BLaER1 treated with 17β-estradiol and CSF1 and Interleukin-3, amounts not matched to agents 10 nM and 100 nM (cell line): ENCODE results near the gene ZNF644.

ENCODE experiments used
- H3K27ac ChIP-seq, 11 experiments: shearing (Covaris generic); formaldehyde crosslinking; 2 replicates each; pipeline ENCODE4 v1.8.1; 2022
- H3K27me3 ChIP-seq, 11 experiments: shearing (Covaris generic); formaldehyde crosslinking; 2 replicates each; pipeline ENCODE4 v1.8.1; 2022
- H3K36me3 ChIP-seq, 11 experiments: shearing (Covaris generic); formaldehyde crosslinking; 2 replicates each; pipeline ENCODE4 v1.8.1; 2022
- H3K4me1 ChIP-seq, 10 experiments: shearing (Covaris generic); formaldehyde crosslinking; 2 replicates each; pipeline ENCODE4 v1.8.1; 2022
- H3K4me2 ChIP-seq, 11 experiments: shearing (Covaris generic); formaldehyde crosslinking; 2 replicates each; pipeline ENCODE4 v1.8.1; 2022
- H3K4me3 ChIP-seq, 10 experiments: shearing (Covaris generic); formaldehyde crosslinking; 2 replicates each; pipeline ENCODE4 v1.8.1; 2022
- H3K9ac ChIP-seq, 11 experiments: shearing (Covaris generic); formaldehyde crosslinking; 2 replicates each; pipeline ENCODE4 v1.8.1; 2022
- H3K9me3 ChIP-seq, 11 experiments: shearing (Covaris generic); formaldehyde crosslinking; replicated peaks in 1 of 11; 2 replicates each; pipeline ENCODE4 v1.8.1; 2022
- H4K20me1 ChIP-seq, 11 experiments: shearing (Covaris generic); formaldehyde crosslinking; 2 replicates each; pipeline ENCODE4 v1.8.1; 2022
- Cebpa-rat ChIP-seq, 11 experiments: shearing (Covaris generic); IDR thresholded peaks; 2 replicates each; pipeline ENCODE4 v1.8.1; 2022

Gene ZNF644

GRCh38 chr1:90964444-90965035 lies 57.3 kb downstream of the ZNF644 start:
- Histone ChIP-seq H3K4me3 (no peak overlapping the region), H3K4me2 (no peak overlapping the region), H3K36me3 (peaks cover 21 to 74% (median 44%) of the 10 kb centered on the region in 11 experiments; a peak in 21 of 22 replicates), H3K9ac (no peak overlapping the region; a peak in 1 of 22 replicates), H3K4me1 (no peaks in the 10 kb centered on the region; a peak in 1 of 20 replicates), H3K9me3 (peaks cover 4 to 24% (median 16%) of the 10 kb centered on the region in 11 experiments; a peak in 21 of 22 replicates), H3K27ac (0 out of 22 replicates have a peak overlapping the region, but pooled peaks of 1 of the 11 experiments have one; percentile 1), H3K27me3 (no peaks in the 10 kb centered on the region), H4K20me1 (peaks cover 38 to 100% (median 71%) of the 10 kb centered on the region in 11 experiments; a peak in 21 of 22 replicates)
- no peak for TF ChIP-seq Cebpa-rat (IDR thresholded peaks at IDR 0.05)

GRCh38 chr1:90963651-90964050 lies 58.2 kb downstream of the ZNF644 start:
- Histone ChIP-seq H3K36me3 (peaks cover 24 to 75% (median 50%) of the 10 kb centered on the region in 11 experiments), H4K20me1 (peaks cover 31 to 100% (median 62%) of the 10 kb centered on the region in 11 experiments; a peak in 21 of 22 replicates), H3K9ac (no peak overlapping the region)

GRCh38 chr1:90963236-90963635 lies 58.6 kb downstream of the ZNF644 start:
- H3K4me2 ChIP-seq = no peak overlapping the region
- no peak for TF ChIP-seq Cebpa-rat (IDR thresholded peaks at IDR 0.05)
- H3K27me3 ChIP-seq = no peaks in the 10 kb centered on the region
- H3K4me3 ChIP-seq = no peak overlapping the region
- peaks cover 31 to 100% (median 60%) of the 10 kb centered on the region in 11 experiments; a peak in 21 of 22 replicates for H4K20me1 ChIP-seq
- H3K9ac ChIP-seq = no peak overlapping the region
- H3K36me3 ChIP-seq = peaks cover 28 to 79% (median 54%) of the 10 kb centered on the region in 11 experiments
- no peak overlapping the region for H3K27ac ChIP-seq
- no peaks in the 10 kb centered on the region; a peak in 1 of 20 replicates for H3K4me1 ChIP-seq
- peaks cover 15 to 37% (median 29%) of the 10 kb centered on the region in 11 experiments; a peak in 21 of 22 replicates for H3K9me3 ChIP-seq

More at GRCh38 chr1:90963651-90964050, 58.2 kb downstream of the ZNF644 start:
- Histone ChIP-seq H3K4me3 (no peak overlapping the region), H3K4me1 (no peaks in the 10 kb centered on the region; a peak in 1 of 20 replicates), H3K27me3 (no peaks in the 10 kb centered on the region), H3K4me2 (no peak overlapping the region), H3K9me3 (peaks cover 10 to 32% (median 25%) of the 10 kb centered on the region in 11 experiments; a peak in 21 of 22 replicates), H3K27ac (no peak overlapping the region)
- TF ChIP-seq Cebpa-rat (IDR thresholded peaks at IDR 0.05) = no peak

GRCh38 chr1:90959352-90960206 lies 62.3 kb downstream of the ZNF644 start:
- no peak overlapping the region for H3K27ac ChIP-seq
- H3K9me3 ChIP-seq = peaks cover 24 to 73% (median 65%) of the 10 kb centered on the region in 11 experiments; a peak in 21 of 22 replicates
- H3K4me3 ChIP-seq = no peak overlapping the region; a peak in 1 of 20 replicates
- H3K9ac ChIP-seq = no peak overlapping the region
- peaks cover 0 to 100% (median 37%) of the 10 kb centered on the region in 11 experiments; a peak in 17 of 22 replicates for H4K20me1 ChIP-seq
- no peaks in the 10 kb centered on the region for H3K27me3 ChIP-seq
- H3K4me2 ChIP-seq = no peak overlapping the region
- H3K4me1 ChIP-seq = peaks cover 0 to 8% (median 0%) of the 10 kb centered on the region in 10 experiments; a peak in 1 of 20 replicates
- peaks cover 50 to 94% (median 87%) of the 10 kb centered on the region in 11 experiments for H3K36me3 ChIP-seq
- peak in 2 of 11 experiments; percentile 50 to 75; a peak in 4 of 22 replicates for TF ChIP-seq Cebpa-rat (IDR thresholded peaks at IDR 0.05)

GRCh38 chr1:90957497-90957896 lies 64.3 kb downstream of the ZNF644 start:
- Histone ChIP-seq H3K27ac (no peak overlapping the region), H4K20me1 (peaks cover 4 to 100% (median 36%) of the 10 kb centered on the region in 11 experiments; a peak in 18 of 22 replicates), H3K9me3 (peaks cover 24 to 84% (median 66%) of the 10 kb centered on the region in 11 experiments; a peak in 21 of 22 replicates), H3K4me3 (no peak overlapping the region), H3K4me1 (peaks cover 0 to 8% (median 0%) of the 10 kb centered on the region in 10 experiments; a peak in 1 of 20 replicates), H3K4me2 (no peak overlapping the region), H3K27me3 (no peaks in the 10 kb centered on the region), H3K9ac (no peak overlapping the region), H3K36me3 (peaks cover 54 to 100% (median 93%) of the 10 kb centered on the region in 11 experiments)
- no peak for TF ChIP-seq Cebpa-rat (IDR thresholded peaks at IDR 0.05)

GRCh38 chr1:90955769-90956168 lies 66.1 kb downstream of the ZNF644 start:
- no peaks in the 10 kb centered on the region for H3K27me3 ChIP-seq
- H3K9ac ChIP-seq = no peak overlapping the region
- no peak for TF ChIP-seq Cebpa-rat (IDR thresholded peaks at IDR 0.05)
- peaks cover 47 to 99% (median 91%) of the 10 kb centered on the region in 11 experiments for H3K36me3 ChIP-seq
- peaks cover 24 to 76% (median 63%) of the 10 kb centered on the region in 11 experiments; a peak in 21 of 22 replicates for H3K9me3 ChIP-seq
- no peak overlapping the region for H3K4me2 ChIP-seq
- H3K4me3 ChIP-seq = no peak overlapping the region
- peaks cover 0 to 8% (median 0%) of the 10 kb centered on the region in 10 experiments; a peak in 1 of 20 replicates for H3K4me1 ChIP-seq
- peaks cover 15 to 100% (median 52%) of the 10 kb centered on the region in 11 experiments; a peak in 21 of 22 replicates for H4K20me1 ChIP-seq
- no peak overlapping the region for H3K27ac ChIP-seq

- Histone ChIP-seq H3K27me3 (no peaks in the 10 kb centered on the region), H3K27ac (no peak overlapping the region), H3K36me3 (peaks cover 29 to 86% (median 64%) of the 10 kb centered on the region in 11 experiments), H3K9me3 (peaks cover 7 to 47% (median 34%) of the 10 kb centered on the region in 11 experiments; a peak in 20 of 22 replicates), H3K4me3 (no peak overlapping the region), H3K4me1 (peaks cover 0 to 7% (median 0%) of the 10 kb centered on the region in 10 experiments; a peak in 1 of 20 replicates), H3K4me2 (no peak overlapping the region), H3K9ac (no peak overlapping the region), H4K20me1 (peaks cover 25 to 95% (median 58%) of the 10 kb centered on the region in 11 experiments; a peak in 21 of 22 replicates)
- TF ChIP-seq Cebpa-rat (IDR thresholded peaks at IDR 0.05) = no peak
Measured at GRCh38 chr1:90952906-90953305, 68.9 kb downstream of the ZNF644 start.

GRCh38 chr1:90951009-90951408 lies 70.8 kb downstream of the ZNF644 start:
- H3K27me3 ChIP-seq = no peaks in the 10 kb centered on the region
- no peak overlapping the region for H3K4me2 ChIP-seq

More at GRCh38 chr1:90951009-90951408, 70.8 kb downstream of the ZNF644 start:
- Histone ChIP-seq H3K4me1 (no peaks in the 10 kb centered on the region), H3K9ac (no peak overlapping the region), H3K27ac (no peak overlapping the region), H4K20me1 (peaks cover 36 to 95% (median 71%) of the 10 kb centered on the region in 11 experiments), H3K4me3 (no peak overlapping the region), H3K36me3 (peaks cover 21 to 80% (median 45%) of the 10 kb centered on the region in 11 experiments), H3K9me3 (peaks cover 3 to 28% (median 15%) of the 10 kb centered on the region in 11 experiments; a peak in 19 of 22 replicates)
- no peak for TF ChIP-seq Cebpa-rat (IDR thresholded peaks at IDR 0.05)
